Mammary epithelial cell (primary cell): ENCODE data around the gene WIZ.

ENCODE experiments used
- CTCF ChIP-seq, 2 donors: IDR thresholded peaks in 1 of 2; conservative IDR thresholded peaks in 1 of 2; 2 replicates each; pipeline ENCODE4 v1.5.1; 2011 to 2012; ENCODE audit warnings: inconsistent platforms in 2 of 2, low read length in 2 of 2, mild to moderate bottlenecking in 2 of 2, control low read depth in 1 of 2, low read depth in 1 of 2; ENCODE audit not compliant: insufficient read depth in 1 of 2; ENCODE audit errors: extremely low read depth in 1 of 2
- EZH2 ChIP-seq: IDR thresholded peaks from 2 replicates; pipeline ENCODE4 v1.6.1; 2012; ENCODE audit warnings: low read length, inconsistent platforms, borderline replicate concordance

DNA sequence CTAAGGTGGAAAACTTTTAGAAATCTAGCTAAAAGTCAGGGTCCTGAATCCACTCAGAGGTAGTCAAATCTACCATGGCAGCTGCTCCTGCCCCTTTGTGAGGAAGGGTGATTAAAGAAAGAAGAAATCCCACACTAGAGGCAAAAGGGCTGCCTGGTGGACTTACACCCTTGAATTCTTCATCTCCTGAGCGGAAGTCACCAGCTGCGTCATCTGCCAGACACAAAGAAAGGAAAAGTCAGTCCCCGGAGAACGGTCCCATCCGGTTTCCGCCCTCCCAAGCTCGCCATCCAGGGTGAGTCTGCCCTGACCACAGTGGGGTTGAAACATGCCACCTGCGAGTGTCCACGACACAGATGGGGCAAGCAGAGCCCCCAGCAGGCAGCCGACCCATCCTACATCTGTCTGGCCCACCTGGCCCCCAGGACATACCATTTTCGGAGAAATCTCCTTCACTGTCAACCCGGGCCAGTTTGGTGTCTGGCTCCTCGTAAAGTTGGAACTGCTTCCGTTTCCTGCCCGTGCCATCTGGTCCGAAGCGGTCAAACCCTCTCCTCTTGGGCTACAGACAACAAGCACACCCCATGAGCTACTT is 77.9 kb downstream of the WIZ start:
- no peak for TF ChIP-seq CTCF (conservative IDR thresholded peaks at IDR 0.05 in 1 of 2, IDR thresholded peaks at IDR 0.05 in 1 of 2; ENCODE audit: extremely low read depth in 1 of 2, insufficient read depth in 1 of 2, low read depth in 1 of 2, low read length in 2 of 2)
- no peak for TF ChIP-seq EZH2
